HEK293 (cell line): Measurements from ENCODE around the gene SYNC.

Source experiments
- CTCF ChIA-PET: fragments of 350-600 bp; formaldehyde crosslinking; extraction: SDS; loops from one replicate; lab custom pipeline; 2021; ENCODE audit warnings: antibody characterized with exemption; lab: Yijun Ruan, JAX
- POLR2A ChIA-PET: fragments of 300-600 bp; formaldehyde crosslinking; extraction: SDS; loops from one replicate; lab custom pipeline; 2020; ENCODE audit warnings: antibody characterized with exemption, inconsistent platforms; lab: Yijun Ruan, JAX
- H3K27ac ChIP-seq: fragments of 200-500 bp; sonication (Bioruptor generic); 2 replicates; pipeline ENCODE4 v1.5.1; 2014; ENCODE audit warnings: low read depth, low read length, control low read depth, inconsistent platforms; ENCODE audit errors: extremely low read depth
- H3K36me3 ChIP-seq, 2 experiments: fragments of 200-500 bp in 1 of 2; sonication (Bioruptor generic) in 1 of 2; 1 replicate in 1 of 2; 2 replicates in 1 of 2; pipeline ENCODE4 v1.5.1; 2014 to 2017; ENCODE audit warnings: inconsistent platforms in 2 of 2, low read length in 2 of 2; ENCODE audit not compliant: control insufficient read depth in 2 of 2, insufficient read depth in 1 of 2
- H3K4me1 ChIP-seq: fragments of 200-500 bp; sonication (Bioruptor generic); 2 replicates; pipeline ENCODE4 v1.5.1; 2014; ENCODE audit warnings: mild to moderate bottlenecking, low read length, inconsistent platforms; ENCODE audit not compliant: control insufficient read depth, insufficient read depth
- H3K4me3 ChIP-seq: 2 replicates; pipeline ENCODE4 v1.5.1; 2011; ENCODE audit warnings: low read depth, mild to moderate bottlenecking, control low read depth, low read length, moderate library complexity
- H3K9me3 ChIP-seq: fragments of 200-500 bp; sonication (Bioruptor generic); 2 replicates; pipeline ENCODE4 v1.5.1; 2014; ENCODE audit warnings: low read depth, low read length, inconsistent platforms; ENCODE audit not compliant: control insufficient read depth, insufficient read depth
- BCL11A ChIP-seq: fragments of 450-650 bp; formaldehyde crosslinking; IDR thresholded peaks from 2 replicates; pipeline ENCODE4 v1.5.1; 2016; ENCODE audit warnings: low read depth, missing biosample characterization, missing genetic modification characterization
- GLI2 ChIP-seq: fragments of 450-650 bp; formaldehyde crosslinking; IDR thresholded peaks from 2 replicates; pipeline ENCODE4; 2017; ENCODE audit warnings: missing biosample characterization, missing genetic modification characterization, low read depth, borderline replicate concordance
- GLIS2 ChIP-seq: fragments of 450-650 bp; formaldehyde crosslinking; IDR thresholded peaks from 2 replicates; pipeline ENCODE4 v1.5.1; 2016; ENCODE audit warnings: missing biosample characterization, missing genetic modification characterization
- MZF1 ChIP-seq: fragments of 450-650 bp; formaldehyde crosslinking; IDR thresholded peaks from 2 replicates; pipeline ENCODE4 v1.5.1; 2017; ENCODE audit warnings: missing biosample characterization, missing genetic modification characterization, borderline replicate concordance
- PATZ1 ChIP-seq: fragments of 450-650 bp; formaldehyde crosslinking; IDR thresholded peaks from 2 replicates; pipeline ENCODE4 v1.5.1; 2016; ENCODE audit warnings: missing biosample characterization, missing genetic modification characterization
- PBX3 ChIP-seq: sonication (generic); formaldehyde crosslinking; IDR thresholded peaks from 2 replicates; pipeline ENCODE4 v1.8.1; 2022; ENCODE audit warnings: mild to moderate bottlenecking, moderate library complexity, missing genetic modification reagents
- RBAK ChIP-seq: fragments of 450-650 bp; formaldehyde crosslinking; IDR thresholded peaks from 2 replicates; pipeline ENCODE4 v1.5.1; 2016; ENCODE audit warnings: missing biosample characterization, missing genetic modification characterization
- REST ChIP-seq: fragments of 450-650 bp; formaldehyde crosslinking; IDR thresholded peaks from 2 replicates; pipeline ENCODE4 v1.5.1; 2016; ENCODE audit warnings: missing biosample characterization, missing genetic modification characterization
- SCRT2 ChIP-seq: fragments of 450-650 bp; formaldehyde crosslinking; IDR thresholded peaks from 2 replicates; pipeline ENCODE4 v1.5.1; 2016; ENCODE audit warnings: missing biosample characterization, missing genetic modification characterization
- SP7 ChIP-seq: fragments of 450-650 bp; formaldehyde crosslinking; IDR thresholded peaks from 2 replicates; pipeline ENCODE4 v1.5.1; 2016; ENCODE audit warnings: missing biosample characterization, missing genetic modification characterization
- TRIM28 ChIP-seq: IDR thresholded peaks from 2 replicates; pipeline ENCODE4 v1.6.1; 2011; ENCODE audit warnings: low read length, control low read depth, borderline replicate concordance
- ZIC2 ChIP-seq: fragments of 450-650 bp; formaldehyde crosslinking; IDR thresholded peaks from 2 replicates; pipeline ENCODE4 v1.5.1; 2016; ENCODE audit warnings: missing biosample characterization, missing genetic modification characterization
- ZNF133 ChIP-seq: fragments of 450-650 bp; formaldehyde crosslinking; IDR thresholded peaks from 2 replicates; pipeline ENCODE4 v1.5.1; 2016; ENCODE audit warnings: missing biosample characterization, missing genetic modification characterization
- ZNF140 ChIP-seq: fragments of 450-650 bp; formaldehyde crosslinking; IDR thresholded peaks from 2 replicates; pipeline ENCODE4 v1.5.1; 2016; ENCODE audit warnings: missing biosample characterization, missing genetic modification characterization
- ZNF175 ChIP-seq: fragments of 450-650 bp; formaldehyde crosslinking; IDR thresholded peaks from 2 replicates; pipeline ENCODE4 v1.5.1; 2016; ENCODE audit warnings: missing biosample characterization, missing genetic modification characterization
- ZNF221 ChIP-seq: fragments of 450-650 bp; formaldehyde crosslinking; IDR thresholded peaks from 2 replicates; pipeline ENCODE4 v1.5.1; 2017; ENCODE audit warnings: missing biosample characterization, missing genetic modification characterization, borderline replicate concordance
- ZNF280C ChIP-seq: fragments of 450-650 bp; formaldehyde crosslinking; IDR thresholded peaks from 2 replicates; pipeline ENCODE4 v1.5.1; 2016; ENCODE audit warnings: missing biosample characterization, missing genetic modification characterization
- ZNF366 ChIP-seq: fragments of 450-650 bp; formaldehyde crosslinking; conservative IDR thresholded peaks from 2 replicates; pipeline ENCODE4 v1.5.1; 2016; ENCODE audit warnings: missing biosample characterization, missing genetic modification characterization
- ZNF624 ChIP-seq: fragments of 450-650 bp; formaldehyde crosslinking; IDR thresholded peaks from 2 replicates; pipeline ENCODE4 v1.5.1; 2017; ENCODE audit warnings: missing biosample characterization, missing genetic modification characterization
- ZNF654 ChIP-seq: fragments of 450-650 bp; formaldehyde crosslinking; IDR thresholded peaks from 2 replicates; pipeline ENCODE4 v1.5.1; 2016; ENCODE audit warnings: low read depth, missing biosample characterization, missing genetic modification characterization
- ZNF776 ChIP-seq: fragments of 450-650 bp; formaldehyde crosslinking; IDR thresholded peaks from 2 replicates; pipeline ENCODE4 v1.5.0; 2017; ENCODE audit warnings: missing biosample characterization, missing genetic modification characterization, borderline replicate concordance

The SYNC gene

GRCh38 chr1:32716312-32717148 lies 14.0 kb upstream of the SYNC start (continued):
- TF ChIP-seq PATZ1 (peak; percentile 60), GLIS2 (tag by site-specific recombination) (peak; percentile 80), RBAK (tag by site-specific recombination) (no peak), ZNF366 (tag by site-specific recombination) (peak; percentile 51), ZNF133 (no peak)

GRCh38 chr1:32715901-32716311 lies 13.3 kb upstream of the SYNC start:
- POLR2A ChIA-PET: interaction anchor here (0.8 to 1.3 kb wide), 4 partner anchors 10 to 58 kb away, joined by 3 read pairs; no protein-coding TSS in a partner anchor

GRCh38 chr1:32714277-32714676 lies 11.7 kb upstream of the SYNC start:
- no peaks in the 10 kb centered on the region for H3K4me1 ChIP-seq
- H3K36me3 ChIP-seq: no peaks in the 10 kb centered on the region
- no peak for TF ChIP-seq BCL11A (tag by site-specific recombination)
- no peak for TF ChIP-seq ZIC2 (tag by site-specific recombination)
- TF ChIP-seq SCRT2 (tag by site-specific recombination): peak; percentile 13; the same call in 1 of the 2 replicates
- TF ChIP-seq SP7 (tag by site-specific recombination): no peak
- TF ChIP-seq ZNF654: no peak
- no peak for TF ChIP-seq REST (tag by site-specific recombination)
- TF ChIP-seq, all 188 proteins: peak for 1
- CTCF ChIA-PET: interaction anchor here (0.6 to 10.0 kb wide), 6 partner anchors 10 to 195 kb away, joined by 3 to 253 read pairs (median 4); partner anchors contain the start of gene SYNC
- POLR2A ChIA-PET: no interaction called here
- Histone ChIP-seq H3K4me3 (no peak overlapping the region), H3K9me3 (no peaks in the 10 kb centered on the region), H3K27ac (no peak overlapping the region)

More at GRCh38 chr1:32715901-32716311, 13.3 kb upstream of the SYNC start:
- Histone ChIP-seq H3K9me3 (no peaks in the 10 kb centered on the region), H3K4me1 (no peaks in the 10 kb centered on the region), H3K27ac (no peak overlapping the region), H3K4me3 (no peak overlapping the region), H3K36me3 (no peaks in the 10 kb centered on the region)
- no peak for TF ChIP-seq TRIM28
- TF ChIP-seq PBX3 (CRISPR knock-in tag): no peak
- TF ChIP-seq ZNF140 (tag by site-specific recombination): no peak
- no peak for TF ChIP-seq ZNF624 (tag by site-specific recombination)
- TF ChIP-seq RBAK (tag by site-specific recombination): no peak
- no peak for TF ChIP-seq ZNF280C (tag by site-specific recombination)
- no peak for TF ChIP-seq MZF1 (tag by site-specific recombination)
- TF ChIP-seq ZNF221 (tag by site-specific recombination): no peak
- TF ChIP-seq ZNF776 (tag by site-specific recombination): no peak
- no peak for TF ChIP-seq BCL11A (tag by site-specific recombination)
- no peak for TF ChIP-seq GLI2 (tag by site-specific recombination)
- no peak for TF ChIP-seq ZNF175
- CTCF ChIA-PET: interaction anchor here (0.7 to 10.0 kb wide), 3 partner anchors 13 to 57 kb away, joined by 3 to 253 read pairs (median 5); no protein-coding TSS in a partner anchor
